AG08396 (cell line): ENCODE results near the gene PCGF2.
"Not testable (repeated sequence)": the region's sequence is repeated elsewhere in the genome, so short reads cannot be mapped to it uniquely, and the experiment has no call there.

ENCODE experiments used
- DNase-seq: peaks from one replicate; pipeline ENCODE4 v3.0.0; 2012; ENCODE audit warnings: low spot score, mixed read lengths

PCGF2 gene

DNA sequence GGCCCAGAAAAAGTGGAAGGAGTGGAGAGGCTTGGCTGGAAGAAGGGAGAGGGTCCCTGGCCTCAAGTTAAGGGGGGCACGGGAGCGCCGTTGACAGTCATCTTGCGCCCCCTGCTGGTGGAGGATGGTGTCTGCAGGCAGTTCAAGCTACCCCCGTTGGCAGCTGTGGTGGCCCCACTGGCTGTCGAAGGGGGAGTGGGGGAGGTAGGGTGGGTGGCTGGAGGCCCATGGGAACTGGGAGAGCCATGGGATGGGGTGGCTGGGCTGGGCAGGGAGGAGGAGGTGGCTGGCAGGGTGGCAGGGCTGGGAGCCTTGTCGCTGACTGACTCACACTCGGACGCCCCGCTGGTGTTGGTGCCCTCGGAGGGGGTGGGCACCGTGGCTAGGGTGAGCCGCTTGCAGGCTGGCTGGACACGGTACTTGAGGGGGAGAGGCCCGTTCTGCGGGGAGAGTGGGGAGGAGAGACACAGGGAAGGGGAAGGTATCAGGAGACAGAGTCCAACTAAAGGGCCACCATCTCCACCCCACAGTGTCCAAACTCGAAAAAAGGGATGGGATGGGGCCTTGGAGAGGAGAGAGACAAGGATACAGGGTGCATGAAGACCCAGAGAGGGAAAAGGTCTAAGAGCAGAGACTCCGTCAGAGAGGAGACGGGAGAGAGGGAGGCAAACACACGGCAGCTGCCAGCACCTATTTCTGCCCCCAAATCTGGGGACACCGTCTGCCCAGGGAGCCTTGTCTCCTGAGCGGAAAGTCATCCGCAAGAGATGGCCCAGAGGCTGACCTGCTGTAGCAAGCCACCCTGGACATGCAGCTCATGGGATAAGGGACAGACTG lies 12.8 kb downstream of the PCGF2 start:
- DNase-seq = peak; percentile 85

DNA sequence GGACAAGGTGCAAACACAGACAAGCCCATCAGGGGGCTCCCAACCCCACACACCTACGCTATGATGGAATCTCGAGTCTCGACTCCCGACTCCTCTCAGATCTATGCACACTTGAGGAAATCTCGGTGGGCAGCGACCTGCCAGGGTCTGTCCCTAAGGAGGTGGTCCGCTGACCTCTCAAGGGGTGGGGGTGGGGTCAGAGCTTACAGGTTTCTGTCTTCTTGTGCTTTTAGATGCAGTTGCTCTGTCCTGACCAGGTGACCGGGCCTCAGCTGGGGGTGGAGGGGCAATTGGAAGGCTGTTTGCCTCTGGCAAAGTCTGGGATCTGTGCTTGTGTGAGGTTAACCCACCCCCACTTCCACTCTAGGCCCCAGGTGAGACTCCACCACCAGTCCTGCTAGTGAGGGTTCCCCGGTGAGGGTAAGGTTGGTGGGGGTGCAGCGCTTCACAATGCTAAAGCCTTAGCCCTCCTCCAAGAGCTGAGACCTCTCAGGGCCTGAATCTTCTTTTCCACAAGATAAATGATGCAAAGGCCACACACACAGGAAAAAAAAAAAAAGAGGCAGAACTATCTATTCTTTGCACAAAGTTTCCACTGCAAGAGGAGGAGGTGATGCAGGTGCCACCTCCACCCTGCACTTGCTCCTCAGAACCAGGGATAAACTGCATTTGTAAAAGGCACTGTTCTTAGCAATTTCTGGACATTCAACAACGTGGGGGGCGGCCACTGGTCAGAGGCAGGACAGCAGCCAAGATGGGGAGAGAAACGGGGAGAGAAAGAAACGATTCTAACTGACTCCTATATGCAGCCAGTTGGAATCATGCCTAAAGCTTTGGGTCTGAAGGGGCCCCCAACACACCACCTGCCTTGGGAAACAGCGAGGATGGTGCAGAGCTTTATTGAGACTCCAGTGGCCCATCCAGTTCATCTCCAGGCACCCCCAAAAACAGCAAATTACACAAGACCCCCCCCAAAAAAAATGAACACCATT lies 13.9 kb downstream of the PCGF2 start:
- DNase-seq = no peak

DNA sequence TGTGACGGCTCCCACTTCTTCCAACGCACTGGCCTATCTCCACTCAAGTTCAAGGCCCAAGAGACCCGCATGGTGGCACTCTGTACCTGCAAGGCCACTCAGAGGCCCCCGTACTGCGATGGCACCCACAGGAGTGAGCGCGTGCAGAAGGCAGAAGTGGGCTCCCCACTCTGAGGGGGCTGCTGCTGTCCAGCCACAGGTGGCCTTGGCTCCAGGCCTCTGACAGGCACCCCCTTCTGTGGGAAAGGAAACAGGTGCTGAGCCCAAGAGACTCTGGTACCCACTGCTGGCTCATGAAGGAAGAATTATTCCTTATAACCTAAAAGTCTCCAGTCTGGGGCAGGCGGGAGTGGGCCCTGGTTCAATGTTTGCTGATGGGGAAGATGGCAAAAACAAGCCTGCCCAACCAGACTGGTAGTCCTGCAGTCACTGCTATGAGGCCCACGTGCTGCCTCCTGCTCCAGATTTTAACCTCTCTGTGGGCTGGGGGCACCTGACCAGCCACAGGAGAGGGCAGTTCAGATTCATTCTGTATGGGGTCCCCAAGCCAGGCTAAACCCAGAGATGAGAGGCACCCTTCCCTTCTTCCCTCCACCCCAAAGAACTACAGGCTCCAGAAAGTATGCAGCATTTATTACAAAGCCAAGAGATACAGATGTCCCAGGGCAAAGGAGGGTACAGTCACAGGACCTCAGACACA lies 14.7 kb downstream of the PCGF2 start:
- DNase-seq = no peak

DNA sequence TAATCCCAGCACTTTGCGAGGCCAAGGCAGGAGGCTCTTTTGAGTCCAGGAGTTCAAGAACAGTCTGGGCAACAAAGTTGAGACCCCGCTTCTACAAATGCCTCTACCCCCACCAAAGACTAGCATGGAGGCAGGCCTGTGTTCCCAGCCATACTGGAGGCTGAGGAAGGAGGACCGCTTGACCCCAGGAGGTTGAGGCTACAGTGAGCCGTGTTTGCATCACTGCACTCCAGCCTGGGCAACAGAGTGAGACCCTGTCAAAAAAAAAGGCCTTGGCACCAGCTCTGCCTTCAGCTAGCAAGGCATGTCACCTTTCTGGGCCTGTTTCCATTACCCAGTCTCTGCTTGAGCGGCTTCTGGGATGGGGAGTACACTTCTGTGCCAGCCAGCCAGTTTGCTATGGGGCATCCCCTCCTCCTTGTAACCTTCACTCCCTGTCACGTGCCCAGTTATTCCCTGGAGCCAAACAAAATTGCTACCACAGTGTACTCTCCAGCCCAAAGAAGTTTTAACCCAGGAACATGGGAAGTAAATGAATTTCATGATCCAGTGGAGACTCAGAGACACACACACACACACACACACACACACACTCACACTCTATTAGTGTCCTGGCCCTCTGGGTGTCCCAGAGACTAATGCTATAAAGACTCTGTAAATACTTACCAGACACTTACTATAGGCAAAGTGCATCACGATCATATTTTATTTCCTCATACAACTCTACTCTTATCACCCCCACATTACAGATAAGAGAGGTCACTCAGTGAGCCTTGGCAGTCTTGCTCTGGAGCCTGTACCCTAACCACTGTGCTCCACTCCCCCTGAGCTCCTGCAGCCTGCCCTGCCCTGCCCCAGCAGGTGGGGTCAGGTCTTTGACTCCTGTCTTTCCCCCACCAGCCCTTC lies 15.5 kb downstream of the PCGF2 start:
- DNase-seq = no peak

GRCh38 chr17:38731526-38732294 lies 16.4 kb downstream of the PCGF2 start:
- DNase-seq = no peak

- peak; percentile 72 for DNase-seq
Observed at GRCh38 chr17:38730526-38731379, 17.4 kb downstream of the PCGF2 start.

- DNase-seq = peak; percentile 97
Observed at GRCh38 chr17:38729886-38730525, 18.1 kb downstream of the PCGF2 start, which contains the start of gene CISD3. CISD3 (plus strand) TSS chr17:38730341; CDS start chr17:38730359, 18 bp downstream.

DNA sequence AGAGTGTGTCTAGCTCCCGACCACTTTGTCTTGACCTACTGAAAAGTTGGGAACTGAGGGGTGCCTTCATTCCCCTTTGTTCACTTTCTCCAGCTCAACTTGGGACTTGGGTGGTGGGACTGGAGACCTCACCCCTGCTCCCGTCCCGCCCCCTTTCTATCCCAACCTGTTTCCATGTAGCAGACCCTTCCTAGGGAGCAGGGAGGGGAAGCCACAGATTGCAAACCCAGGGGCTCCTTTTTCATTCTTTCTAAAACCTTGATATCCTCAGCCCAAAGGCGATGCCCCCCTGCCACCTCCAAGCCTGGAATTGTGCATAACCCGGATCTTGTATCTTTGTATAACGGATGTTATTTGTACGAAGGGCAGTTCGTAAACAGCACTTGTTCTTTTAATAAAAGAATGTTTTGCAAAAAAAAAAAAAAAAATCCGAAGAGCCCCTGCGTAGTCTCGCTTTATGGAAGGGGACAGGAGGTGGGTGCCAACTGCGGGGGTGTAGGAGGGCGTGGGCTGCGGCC lies 18.7 kb downstream of the PCGF2 start:
- DNase-seq = no peak

GRCh38 chr17:38728290-38728831 lies 19.8 kb downstream of the PCGF2 start:
- no peak for DNase-seq

- DNase-seq = no peak
Observed at GRCh38 chr17:38727736-38728135, 20.4 kb downstream of the PCGF2 start.

- not testable (repeated sequence) for DNase-seq
Observed at GRCh38 chr17:38726145-38726544, 22.0 kb downstream of the PCGF2 start.

- DNase-seq = no peak
Observed at GRCh38 chr17:38725066-38725465, 23.1 kb downstream of the PCGF2 start.

GRCh38 chr17:38724337-38724988 lies 23.7 kb downstream of the PCGF2 start:
- no peak for DNase-seq

- no peak for DNase-seq
Observed at GRCh38 chr17:38721802-38722201, 26.3 kb downstream of the PCGF2 start.

DNA sequence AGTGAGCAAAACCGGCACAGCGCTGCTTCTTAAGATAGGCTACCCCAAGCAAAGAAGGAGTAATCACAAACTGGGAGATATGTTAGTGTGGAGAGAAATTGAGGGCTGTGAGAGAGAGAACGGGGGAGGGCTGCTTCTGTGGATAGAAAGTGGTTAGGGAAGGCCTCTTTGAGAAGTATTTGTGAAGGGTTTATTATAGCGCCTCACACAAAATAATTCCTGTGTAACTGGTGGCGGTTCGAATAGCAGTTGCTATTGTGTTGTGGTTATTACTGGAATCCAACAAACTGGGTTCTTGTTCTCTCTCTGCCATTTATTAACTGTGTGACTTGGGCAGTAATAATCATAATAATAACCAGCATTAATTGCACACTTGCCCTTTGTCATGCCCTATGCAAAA lies 27.2 kb downstream of the PCGF2 start:
- no peak for DNase-seq

GRCh38 chr17:38719943-38720641 lies 28.0 kb downstream of the PCGF2 start:
- DNase-seq = no peak
